PFSK-1 (cell line): ENCODE measurements around the gene NDUFAF3.

Experiments
- POLR2AphosphoS5 ChIP-seq: IDR thresholded peaks from 2 replicates; pipeline ENCODE4 v1.6.1; 2012; ENCODE audit warnings: low read depth, mild to moderate bottlenecking, control low read depth, low read length, moderate library complexity
- REST ChIP-seq, 2 experiments: IDR thresholded peaks; 2 replicates each; pipeline versions ENCODE4 v1.6.1 to v1.8.0; 2011 to 2012; ENCODE audit warnings: low read depth in 2 of 2, low read length in 2 of 2, control low read depth in 1 of 2, inconsistent platforms in 1 of 2, mild to moderate bottlenecking in 1 of 2, moderate library complexity in 1 of 2; ENCODE audit not compliant: insufficient read depth in 1 of 2
- SIN3A ChIP-seq: IDR thresholded peaks from 2 replicates; pipeline ENCODE4 v1.6.1; 2012; ENCODE audit warnings: mild to moderate bottlenecking, low read length, moderate library complexity, borderline replicate concordance; ENCODE audit not compliant: insufficient read depth
- TAF1 ChIP-seq: IDR thresholded peaks from 2 replicates; pipeline ENCODE4 v1.6.1; 2012; ENCODE audit warnings: low read length, control low read depth, borderline replicate concordance; ENCODE audit not compliant: insufficient read depth

DNA sequence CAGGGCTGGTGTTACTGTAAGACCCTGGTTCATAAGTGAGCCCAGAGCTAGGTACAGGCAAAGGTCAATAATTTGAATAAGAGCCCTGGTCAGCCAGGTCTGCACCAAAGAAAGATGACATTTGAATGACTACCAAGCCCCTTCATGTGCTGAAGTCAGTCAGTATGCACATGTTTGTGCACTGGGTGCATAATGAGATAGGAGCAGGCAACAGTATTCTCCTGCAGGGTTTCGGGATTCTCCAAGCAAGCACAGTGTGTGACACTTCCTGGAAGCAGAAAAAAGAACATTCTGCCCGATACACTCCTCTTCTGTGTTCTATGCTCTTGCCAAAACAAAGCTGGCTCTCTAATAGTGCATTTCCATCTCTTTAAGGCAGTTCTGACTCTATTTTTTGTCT is 12.7 kb downstream of the NDUFAF3 start:
- no peak for TF ChIP-seq REST (IDR thresholded peaks at IDR 0.05; ENCODE audit: insufficient read depth in 1 of 2, low read depth in 2 of 2, low read length in 2 of 2)
- no peak for TF ChIP-seq TAF1
- no peak for TF ChIP-seq POLR2AphosphoS5
- TF ChIP-seq SIN3A, result no peak
